ENCODE results near the gene PHLDB3.

GRCh38 chr19:43430976-43431375 lies 73.6 kb downstream of the PHLDB3 start:
- TF ChIP-seq POLR2A (IDR thresholded peaks at IDR 0.05; ENCODE audit: low read depth, low read length) (no peak), CTCF (IDR thresholded peaks at IDR 0.05; ENCODE audit: extremely low read depth in 1 of 2, insufficient read depth in 1 of 2, low read depth in 1 of 2, low read length in 2 of 2) (no peak), POLR2AphosphoS5 (IDR thresholded peaks at IDR 0.05; ENCODE audit: insufficient read depth, low read depth, low read length) (no peak), EZH2 (IDR thresholded peaks at IDR 0.05; ENCODE audit: borderline replicate concordance, low read depth, low read length, severe bottlenecking) (no peak), FOS (IDR thresholded peaks at IDR 0.05; ENCODE audit: borderline replicate concordance, insufficient read depth, low read length) (no peak), MAX (IDR thresholded peaks at IDR 0.05; ENCODE audit: insufficient read depth, insufficient read length) (no peak), JUN (IDR thresholded peaks at IDR 0.05; ENCODE audit: borderline replicate concordance, insufficient read depth, insufficient read length, low read depth) (no peak), GATA2 (IDR thresholded peaks at IDR 0.05; ENCODE audit: insufficient read depth, insufficient read length, low read depth, low read length) (no peak), MYC (IDR thresholded peaks at IDR 0.05; ENCODE audit: low read depth, low read length) (no peak)
